DMS153 treated with DMSO at 0.1 percent for 48 hours (cell line): Measurements from ENCODE around the gene NAV2.

Experiments
- DNase-seq: peaks from one replicate; lab custom pipeline; 2025; ENCODE audit not compliant: unreplicated experiment; lab: John Stamatoyannopoulos, UW

Gene NAV2

GRCh38 chr11:19853016-19853415 is 140.4 kb downstream of the NAV2 start:
- no peak for DNase-seq

GRCh38 chr11:19853920-19854319 is 141.3 kb downstream of the NAV2 start:
- DNase-seq = no peak

- DNase-seq = no peak
These were observed 148.5 kb downstream of the NAV2 start for GRCh38 chr11:19861171-19861570.

- DNase-seq = no peak
These were observed 149.5 kb downstream of the NAV2 start for GRCh38 chr11:19862091-19862490.

GRCh38 chr11:19864141-19865140 is 151.8 kb downstream of the NAV2 start:
- peak; percentile 35 for DNase-seq

GRCh38 chr11:19866037-19866436 is 153.4 kb downstream of the NAV2 start:
- no peak for DNase-seq

- DNase-seq = no peak
These were observed 153.9 kb downstream of the NAV2 start for GRCh38 chr11:19866521-19866920.

GRCh38 chr11:19867064-19867463 is 154.4 kb downstream of the NAV2 start:
- DNase-seq = peak; percentile 24

- DNase-seq = peak; percentile 52
These were observed 155.7 kb downstream of the NAV2 start for GRCh38 chr11:19868281-19868821.

GRCh38 chr11:19868871-19869270 is 156.2 kb downstream of the NAV2 start:
- DNase-seq = peak; percentile 52

- DNase-seq = peak; percentile 48
These were observed 156.8 kb downstream of the NAV2 start for GRCh38 chr11:19869466-19869865.

GRCh38 chr11:19869946-19870589 is 157.4 kb downstream of the NAV2 start:
- DNase-seq = no peak

- DNase-seq = no peak
These were observed 158.9 kb downstream of the NAV2 start for GRCh38 chr11:19871531-19871930.

GRCh38 chr11:19872512-19873145 is 160.0 kb downstream of the NAV2 start:
- DNase-seq = peak; percentile 76

- DNase-seq = peak; percentile 72
These were observed 161.1 kb downstream of the NAV2 start for GRCh38 chr11:19873730-19874129.

- DNase-seq = no peak
These were observed 161.6 kb downstream of the NAV2 start for GRCh38 chr11:19874266-19874665.

GRCh38 chr11:19876750-19877149 is 164.1 kb downstream of the NAV2 start:
- no peak for DNase-seq

GRCh38 chr11:19878520-19878919 is 165.9 kb downstream of the NAV2 start:
- no peak for DNase-seq

GRCh38 chr11:19879307-19880087 is 166.9 kb downstream of the NAV2 start:
- DNase-seq = no peak

GRCh38 chr11:19880088-19880345 is 167.4 kb downstream of the NAV2 start:
- no peak for DNase-seq

- no peak for DNase-seq
These were observed 168.5 kb downstream of the NAV2 start for GRCh38 chr11:19881177-19881576.
